ENCODE measurements around the gene RPP25.

The RPP25 gene

GRCh38 chr15:74956648-74957475, at the start of gene RPP25:
TSS of gene RPP25 (minus strand) at chr15:74956772. CDS start at chr15:74956583, 189 bp downstream.
- ATAC-seq (replicated peaks), result peak; percentile 90 to 91
- Mint-ChIP-seq H3K4me1 (peaks cover 13 to 44% of the 10 kb centered on the region in 2 donors), H3K27me3 (peaks cover 41 to 60% of the 10 kb centered on the region in 2 donors), H3K27ac (peak within 1 kb of the TSS; percentile 31), H3K9me3 (no peaks in the 10 kb centered on the region), H3K36me3 (no peaks in the 10 kb centered on the region), H3K4me3 (peak within 1 kb of the TSS; percentile 67 to 77)
- peak; percentile 43 for DNase-seq

GRCh38 chr15:75002398-75002797, 45.8 kb upstream of the RPP25 start:
- DNase-seq (no peak), ATAC-seq (replicated peaks) (no peak)
- H3K36me3 Mint-ChIP-seq, result no peaks in the 10 kb centered on the region
- no peak overlapping the region for H3K27ac Mint-ChIP-seq
- H3K9me3 Mint-ChIP-seq, result no peaks in the 10 kb centered on the region
- H3K4me1 Mint-ChIP-seq, result peaks cover 1 to 8% of the 10 kb centered on the region in 2 donors
- H3K27me3 Mint-ChIP-seq, result peaks cover 42 to 50% of the 10 kb centered on the region in 2 donors
- no peak overlapping the region for H3K4me3 Mint-ChIP-seq

- Mint-ChIP-seq H3K9me3 (no peaks in the 10 kb centered on the region), H3K36me3 (no peaks in the 10 kb centered on the region), H3K27ac (no peak overlapping the region), H3K4me3 (no peak overlapping the region), H3K27me3 (peaks cover 48 to 55% of the 10 kb centered on the region in 2 donors), H3K4me1 (peaks cover 7 to 11% of the 10 kb centered on the region in 2 donors)
- ATAC-seq (replicated peaks) (no peak), DNase-seq (no peak)
Measured at GRCh38 chr15:75001310-75001709, 44.7 kb upstream of the RPP25 start.

GRCh38 chr15:74997543-74997942, 41.0 kb upstream of the RPP25 start:
- ATAC-seq (replicated peaks) (no peak), DNase-seq (no peak)
- H3K4me1 Mint-ChIP-seq, result peaks cover 16 to 24% of the 10 kb centered on the region in 2 donors
- H3K36me3 Mint-ChIP-seq, result peaks cover 3% of the 10 kb centered on the region in 2 donors
- H3K4me3 Mint-ChIP-seq, result no peak overlapping the region
- H3K27ac Mint-ChIP-seq, result no peak overlapping the region
- peaks cover 2 to 3% of the 10 kb centered on the region in 2 donors for H3K9me3 Mint-ChIP-seq
- H3K27me3 Mint-ChIP-seq, result peaks cover 63 to 75% of the 10 kb centered on the region in 2 donors

GRCh38 chr15:74997141-74997540, 40.6 kb upstream of the RPP25 start:
- ATAC-seq (replicated peaks) (no peak), DNase-seq (no peak)
- Mint-ChIP-seq H3K9me3 (peaks cover 2 to 3% of the 10 kb centered on the region in 2 donors), H3K36me3 (peaks cover 3% of the 10 kb centered on the region in 2 donors), H3K4me3 (no peak overlapping the region), H3K27ac (no peak overlapping the region), H3K27me3 (peaks cover 63 to 75% of the 10 kb centered on the region in 2 donors), H3K4me1 (peaks cover 16 to 24% of the 10 kb centered on the region in 2 donors)

GRCh38 chr15:74995779-74996765, 39.5 kb upstream of the RPP25 start:
- Mint-ChIP-seq H3K4me3 (peak overlapping the region; percentile 73 to 79), H3K4me1 (peaks cover 16 to 24% of the 10 kb centered on the region in 2 donors), H3K36me3 (peaks cover 3% of the 10 kb centered on the region in 2 donors), H3K9me3 (peaks cover 2 to 3% of the 10 kb centered on the region in 2 donors), H3K27ac (no peak overlapping the region), H3K27me3 (peaks cover 66 to 79% of the 10 kb centered on the region in 2 donors)
- ATAC-seq (replicated peaks) (no peak), DNase-seq (no peak)

GRCh38 chr15:74995182-74995778, 38.7 kb upstream of the RPP25 start, which contains the start of gene SCAMP5:
TSS of gene SCAMP5 (plus strand) at chr15:74995563. CDS start at chr15:75011840, 16,277 bp downstream.
- Mint-ChIP-seq H3K36me3 (peaks cover 3% of the 10 kb centered on the region in 2 donors), H3K9me3 (peaks cover 2 to 3% of the 10 kb centered on the region in 2 donors), H3K4me3 (peak within 1 kb of the TSS; percentile 73 to 79), H3K4me1 (peaks cover 16 to 27% of the 10 kb centered on the region in 2 donors), H3K27me3 (peaks cover 61 to 79% of the 10 kb centered on the region in 2 donors), H3K27ac (no peak within 1 kb of the TSS)
- DNase-seq, result peak; percentile 86
- ATAC-seq (replicated peaks), result peak; percentile 95 to 96

GRCh38 chr15:74994685-74995084, 38.1 kb upstream of the RPP25 start:
- Mint-ChIP-seq H3K27ac (no peak overlapping the region), H3K4me3 (peak overlapping the region; percentile 73 to 79), H3K9me3 (peaks cover 2 to 3% of the 10 kb centered on the region in 2 donors)

GRCh38 chr15:74994236-74994635, 37.7 kb upstream of the RPP25 start:
- H3K36me3 Mint-ChIP-seq, result peaks cover 3% of the 10 kb centered on the region in 2 donors
- ATAC-seq (replicated peaks), result no peak
- peaks cover 16 to 28% of the 10 kb centered on the region in 2 donors for H3K4me1 Mint-ChIP-seq
- H3K27me3 Mint-ChIP-seq, result peaks cover 63 to 83% of the 10 kb centered on the region in 2 donors
- no peak for DNase-seq
- no peak overlapping the region for H3K27ac Mint-ChIP-seq
- H3K4me3 Mint-ChIP-seq, result no peak overlapping the region
- peaks cover 2 to 3% of the 10 kb centered on the region in 2 donors for H3K9me3 Mint-ChIP-seq

More at GRCh38 chr15:74994685-74995084, 38.1 kb upstream of the RPP25 start:
- no peak for DNase-seq
- H3K36me3 Mint-ChIP-seq, result peaks cover 3% of the 10 kb centered on the region in 2 donors
- peaks cover 61 to 82% of the 10 kb centered on the region in 2 donors for H3K27me3 Mint-ChIP-seq
- H3K4me1 Mint-ChIP-seq, result peaks cover 16 to 28% of the 10 kb centered on the region in 2 donors
- ATAC-seq (replicated peaks), result no peak

- Mint-ChIP-seq H3K9me3 (peaks cover 2 to 3% of the 10 kb centered on the region in 2 donors), H3K4me3 (no peak overlapping the region), H3K27me3 (peaks cover 50 to 76% of the 10 kb centered on the region in 2 donors), H3K4me1 (peaks cover 16 to 27% of the 10 kb centered on the region in 2 donors), H3K36me3 (peaks cover 3% of the 10 kb centered on the region in 2 donors), H3K27ac (no peak overlapping the region)
- DNase-seq, result no peak
- ATAC-seq (replicated peaks), result no peak
Measured at GRCh38 chr15:74992619-74993018, 36.0 kb upstream of the RPP25 start.

GRCh38 chr15:74989527-74989926, 33.0 kb upstream of the RPP25 start:
- no peaks in the 10 kb centered on the region for H3K36me3 Mint-ChIP-seq
- no peak overlapping the region for H3K4me3 Mint-ChIP-seq
- H3K27me3 Mint-ChIP-seq, result peaks cover 49 to 72% of the 10 kb centered on the region in 2 donors
- H3K4me1 Mint-ChIP-seq, result peaks cover 0 to 9% of the 10 kb centered on the region in 2 donors
- peaks cover 0 to 4% of the 10 kb centered on the region in 2 donors for H3K9me3 Mint-ChIP-seq
- no peak for DNase-seq
- H3K27ac Mint-ChIP-seq, result no peak overlapping the region
- no peak for ATAC-seq (replicated peaks)

- Mint-ChIP-seq H3K36me3 (no peaks in the 10 kb centered on the region), H3K9me3 (peaks cover 0 to 4% of the 10 kb centered on the region in 2 donors), H3K27ac (no peak overlapping the region), H3K4me1 (peaks cover 5 to 16% of the 10 kb centered on the region in 2 donors), H3K27me3 (peaks cover 47 to 71% of the 10 kb centered on the region in 2 donors), H3K4me3 (no peak overlapping the region)
- DNase-seq (no peak), ATAC-seq (replicated peaks) (peak; percentile 47 to 51)
Measured at GRCh38 chr15:74988007-74988800, 31.6 kb upstream of the RPP25 start.

- peaks cover 5 to 11% of the 10 kb centered on the region in 2 donors for H3K4me1 Mint-ChIP-seq
- peaks cover 0 to 4% of the 10 kb centered on the region in 2 donors for H3K9me3 Mint-ChIP-seq
- peaks cover 39 to 57% of the 10 kb centered on the region in 2 donors for H3K27me3 Mint-ChIP-seq
- H3K4me3 Mint-ChIP-seq, result no peak overlapping the region
- DNase-seq, result peak; percentile 19
- H3K27ac Mint-ChIP-seq, result no peak overlapping the region
- H3K36me3 Mint-ChIP-seq, result no peaks in the 10 kb centered on the region
- peak; percentile 94 to 98 for ATAC-seq (replicated peaks)
Measured at GRCh38 chr15:74983725-74984231, 27.2 kb upstream of the RPP25 start.

Data from stimulated activated naive B cell treated with anti-CD40 and anti-IgM and Interleukin-4, amounts not matched to agents 10 μg/mL and 1 μg/mL and 100 μg/mL, for 72 hours (primary cell).